HL-60 (cell line): ENCODE results near the gene MLST8.

Source experiments
- DNase-seq, 2 experiments: peaks; one replicate each; pipeline ENCODE4 v3.0.0-alpha.2; 2010 to 2020; ENCODE audit warnings: low read depth in 1 of 2, low spot score in 1 of 2
- H3K27ac ChIP-seq: fragments of 250-450 bp; sonication (Bioruptor Pico); replicated peaks from 2 replicates; pipeline ENCODE4 v1.5.1; 2020; ENCODE audit warnings: mild to moderate bottlenecking, moderate library complexity
- H3K27me3 ChIP-seq: fragments of 250-450 bp; sonication (Bioruptor Pico); 2 replicates; pipeline ENCODE4 v1.5.1; 2021; ENCODE audit warnings: mild to moderate bottlenecking, moderate library complexity; ENCODE audit not compliant: insufficient read depth, poor library complexity, severe bottlenecking
- H3K4me3 ChIP-seq: replicated peaks from 2 replicates; pipeline ENCODE4 v1.5.1; 2011; ENCODE audit warnings: mild to moderate bottlenecking, control low read depth, low read length; ENCODE audit not compliant: insufficient read depth
- CTCF ChIP-seq: IDR thresholded peaks from one replicate; pipeline ENCODE4 v1.5.1; 2011; ENCODE audit warnings: low read length, control low read depth, inconsistent platforms; ENCODE audit not compliant: insufficient read depth
- GABPA ChIP-seq: IDR thresholded peaks from 2 replicates; pipeline ENCODE4 v1.6.1; 2012; ENCODE audit warnings: low read depth
- POLR2AphosphoS5 ChIP-seq: IDR thresholded peaks from 2 replicates; pipeline ENCODE4 v1.6.1; 2012; ENCODE audit warnings: low read depth
- REST ChIP-seq: IDR thresholded peaks from 2 replicates; pipeline ENCODE4 v1.6.1; 2012; ENCODE audit warnings: low read depth; ENCODE audit not compliant: insufficient replicate concordance
- SPI1 ChIP-seq: IDR thresholded peaks from 2 replicates; pipeline ENCODE4 v1.6.1; 2012; ENCODE audit warnings: low read depth, mild to moderate bottlenecking, borderline replicate concordance

MLST8 gene

GRCh38 chr16:2226918-2227317, 21.7 kb downstream of the MLST8 start:
- Histone ChIP-seq H3K27me3 (no peaks in the 10 kb centered on the region), H3K4me3 (no peak overlapping the region), H3K27ac (no peak overlapping the region)
- no peak for DNase-seq
- no peak for TF ChIP-seq GABPA
- no peak for TF ChIP-seq SPI1
- TF ChIP-seq REST, result no peak
- TF ChIP-seq CTCF, result no peak
- TF ChIP-seq POLR2AphosphoS5, result no peak

GRCh38 chr16:2228161-2228824, 23.0 kb downstream of the MLST8 start:
- DNase-seq, result no peak
- TF ChIP-seq POLR2AphosphoS5, result no peak
- no peak for TF ChIP-seq SPI1
- no peak for TF ChIP-seq REST
- TF ChIP-seq CTCF, result no peak
- TF ChIP-seq GABPA, result no peak
- no peak overlapping the region for H3K4me3 ChIP-seq
- H3K27me3 ChIP-seq, result no peaks in the 10 kb centered on the region
- H3K27ac ChIP-seq, result no peak overlapping the region

- TF ChIP-seq CTCF (no peak), SPI1 (no peak), GABPA (no peak), REST (no peak), POLR2AphosphoS5 (no peak)
- Histone ChIP-seq H3K27me3 (no peaks in the 10 kb centered on the region), H3K4me3 (no peak overlapping the region), H3K27ac (no peak overlapping the region)
- DNase-seq, result no peak
These were observed 23.8 kb downstream of the MLST8 start for GRCh38 chr16:2229091-2229490.
